ENCODE results near the gene COPS6.

Gene COPS6

DNA sequence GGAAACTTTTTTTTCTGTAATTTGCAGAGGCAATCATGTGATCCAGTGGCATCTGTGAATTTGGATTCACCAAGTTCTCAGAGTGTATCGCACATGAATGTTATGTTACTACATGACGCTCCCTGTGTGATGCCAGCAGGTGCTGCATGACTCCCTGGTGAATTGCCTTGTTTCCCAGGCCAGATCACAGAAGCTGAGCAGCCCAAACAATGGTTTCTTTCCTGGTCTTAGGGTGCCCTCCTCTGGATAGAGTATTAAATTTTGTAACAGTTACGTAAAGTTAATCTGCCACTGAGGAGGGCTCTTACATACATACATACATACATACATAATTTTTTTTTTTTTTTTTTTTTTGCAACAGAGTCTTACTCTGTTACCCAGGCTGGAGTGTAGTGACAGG is 35.6 kb upstream of the COPS6 start:
- H3K4me3 ChIP-seq (ENCODE audit: low read length), result no peak overlapping the region
- H3K36me3 ChIP-seq (replicated peaks; ENCODE audit: insufficient read depth, low read length), result no peaks in the 10 kb centered on the region
- H3F3A ChIP-seq (ENCODE audit: insufficient read depth, low read length), result no peaks in the 10 kb centered on the region
- TF ChIP-seq, protein P1, sequence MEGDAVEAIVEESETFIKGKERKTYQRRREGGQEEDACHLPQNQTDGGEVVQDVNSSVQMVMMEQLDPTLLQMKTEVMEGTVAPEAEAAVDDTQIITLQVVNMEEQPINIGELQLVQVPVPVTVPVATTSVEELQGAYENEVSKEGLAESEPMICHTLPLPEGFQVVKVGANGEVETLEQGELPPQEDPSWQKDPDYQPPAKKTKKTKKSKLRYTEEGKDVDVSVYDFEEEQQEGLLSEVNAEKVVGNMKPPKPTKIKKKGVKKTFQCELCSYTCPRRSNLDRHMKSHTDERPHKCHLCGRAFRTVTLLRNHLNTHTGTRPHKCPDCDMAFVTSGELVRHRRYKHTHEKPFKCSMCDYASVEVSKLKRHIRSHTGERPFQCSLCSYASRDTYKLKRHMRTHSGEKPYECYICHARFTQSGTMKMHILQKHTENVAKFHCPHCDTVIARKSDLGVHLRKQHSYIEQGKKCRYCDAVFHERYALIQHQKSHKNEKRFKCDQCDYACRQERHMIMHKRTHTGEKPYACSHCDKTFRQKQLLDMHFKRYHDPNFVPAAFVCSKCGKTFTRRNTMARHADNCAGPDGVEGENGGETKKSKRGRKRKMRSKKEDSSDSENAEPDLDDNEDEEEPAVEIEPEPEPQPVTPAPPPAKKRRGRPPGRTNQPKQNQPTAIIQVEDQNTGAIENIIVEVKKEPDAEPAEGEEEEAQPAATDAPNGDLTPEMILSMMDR (IDR thresholded peaks at IDR 0.05; ENCODE audit: low read length), result 0 out of 2 replicates have a peak, but pooled peaks have one; percentile 18
- TF ChIP-seq EZH2phosphoT487 (IDR thresholded peaks at IDR 0.05; ENCODE audit: low read length), result no peak
- no peaks in the 10 kb centered on the region for H3K9me2 ChIP-seq (replicated peaks; ENCODE audit: insufficient read depth, low read length)
- no peak overlapping the region for H3K4me2 ChIP-seq (ENCODE audit: low read depth, low read length)
- H3K27ac ChIP-seq (ENCODE audit: low read length), result no peak overlapping the region
- no peaks in the 10 kb centered on the region for H3K79me2 ChIP-seq (ENCODE audit: low read length)
- DNase-seq, result peak; percentile 41
- H3K27me3 ChIP-seq (replicated peaks; ENCODE audit: insufficient read depth, low read length), result no peaks in the 10 kb centered on the region
- no peak overlapping the region for H2AFZ ChIP-seq (ENCODE audit: low read length)
- H4K20me1 ChIP-seq (ENCODE audit: insufficient read depth, low read length), result no peaks in the 10 kb centered on the region
- H3K4me1 ChIP-seq (ENCODE audit: low read length), result peaks cover 3% of the 10 kb centered on the region; the same call in 1 of the 2 replicates
- H3K9ac ChIP-seq (ENCODE audit: low read length), result no peak overlapping the region
- H3K9me3 ChIP-seq (replicated peaks; ENCODE audit: insufficient read depth, low read length), result no peaks in the 10 kb centered on the region

DNA sequence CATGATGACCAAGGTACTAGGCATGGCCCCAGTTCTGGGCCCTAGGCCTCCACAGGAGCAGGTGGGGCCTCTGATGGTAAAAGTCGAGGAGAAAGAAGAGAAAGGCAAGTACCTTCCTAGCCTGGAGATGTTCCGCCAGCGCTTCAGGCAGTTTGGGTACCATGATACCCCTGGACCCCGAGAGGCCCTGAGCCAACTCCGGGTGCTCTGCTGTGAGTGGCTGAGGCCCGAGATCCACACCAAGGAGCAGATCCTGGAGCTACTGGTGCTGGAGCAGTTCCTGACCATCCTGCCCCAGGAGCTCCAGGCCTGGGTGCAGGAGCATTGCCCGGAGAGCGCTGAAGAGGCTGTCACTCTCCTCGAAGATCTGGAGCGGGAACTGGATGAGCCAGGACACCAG is 31.8 kb upstream of the COPS6 start:
- DNase-seq, result no peak
- Histone ChIP-seq H3K4me1 (ENCODE audit: low read length) (no peaks in the 10 kb centered on the region), H3K36me3 (replicated peaks; ENCODE audit: insufficient read depth, low read length) (no peaks in the 10 kb centered on the region), H3K27me3 (replicated peaks; ENCODE audit: insufficient read depth, low read length) (no peaks in the 10 kb centered on the region), H3K27ac (ENCODE audit: low read length) (no peak overlapping the region), H3F3A (ENCODE audit: insufficient read depth, low read length) (no peaks in the 10 kb centered on the region), H3K9me3 (replicated peaks; ENCODE audit: insufficient read depth, low read length) (no peaks in the 10 kb centered on the region), H3K9ac (ENCODE audit: low read length) (no peak overlapping the region), H3K4me2 (ENCODE audit: low read depth, low read length) (no peak overlapping the region), H3K4me3 (ENCODE audit: low read length) (no peak overlapping the region), H3K79me2 (ENCODE audit: low read length) (no peaks in the 10 kb centered on the region), H3K9me2 (replicated peaks; ENCODE audit: insufficient read depth, low read length) (no peaks in the 10 kb centered on the region), H2AFZ (ENCODE audit: low read length) (no peak overlapping the region), H4K20me1 (ENCODE audit: insufficient read depth, low read length) (no peaks in the 10 kb centered on the region)
- TF ChIP-seq EZH2phosphoT487 (IDR thresholded peaks at IDR 0.05; ENCODE audit: low read length) (no peak), EZH2 (optimal IDR thresholded peaks at IDR 0.05; ENCODE audit: low read depth, low read length) (no peak)
- TF ChIP-seq, protein P1 (IDR thresholded peaks at IDR 0.05; ENCODE audit: low read length), result no peak

DNA sequence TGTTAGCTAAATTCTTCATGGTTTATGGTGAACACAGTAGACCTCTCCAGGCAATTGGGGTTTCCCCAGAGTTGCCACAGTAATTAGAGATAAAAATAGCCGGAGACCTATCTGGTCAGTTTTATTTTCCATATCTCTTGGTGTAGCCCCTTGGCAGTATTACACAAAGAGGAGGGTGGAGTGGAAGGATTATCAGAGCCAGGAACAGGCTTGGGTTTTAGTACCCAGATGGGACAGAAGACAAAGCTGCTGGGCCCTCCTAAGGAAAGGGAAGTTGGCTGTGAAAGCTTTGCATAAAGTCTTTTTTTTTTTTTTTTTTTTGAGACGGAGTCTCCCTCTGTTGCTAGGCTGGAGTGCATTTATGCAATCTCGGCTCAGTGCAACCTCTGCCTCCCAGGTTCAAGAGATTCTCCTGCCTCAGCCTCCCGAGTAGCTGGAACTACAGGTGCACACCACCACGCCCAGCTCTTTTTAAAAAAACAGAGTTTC is 29.5 kb upstream of the COPS6 start:
- H3K27me3 ChIP-seq (replicated peaks; ENCODE audit: insufficient read depth, low read length), result no peaks in the 10 kb centered on the region
- H3K36me3 ChIP-seq (replicated peaks; ENCODE audit: insufficient read depth, low read length), result no peaks in the 10 kb centered on the region
- no peak overlapping the region for H3K4me3 ChIP-seq (ENCODE audit: low read length)
- H3K9ac ChIP-seq (ENCODE audit: low read length), result no peak overlapping the region
- no peaks in the 10 kb centered on the region for H3K9me3 ChIP-seq (replicated peaks; ENCODE audit: insufficient read depth, low read length)
- no peak overlapping the region for H3K4me2 ChIP-seq (ENCODE audit: low read depth, low read length)
- no peak overlapping the region for H2AFZ ChIP-seq (ENCODE audit: low read length)
- H3K4me1 ChIP-seq (ENCODE audit: low read length), result no peaks in the 10 kb centered on the region
- no peaks in the 10 kb centered on the region for H3F3A ChIP-seq (ENCODE audit: insufficient read depth, low read length)
- no peak overlapping the region for H3K27ac ChIP-seq (ENCODE audit: low read length)
- no peaks in the 10 kb centered on the region for H4K20me1 ChIP-seq (ENCODE audit: insufficient read depth, low read length)
- no peaks in the 10 kb centered on the region for H3K79me2 ChIP-seq (ENCODE audit: low read length)
- no peak for DNase-seq
- H3K9me2 ChIP-seq (replicated peaks; ENCODE audit: insufficient read depth, low read length), result no peaks in the 10 kb centered on the region
- TF ChIP-seq EZH2phosphoT487 (IDR thresholded peaks at IDR 0.05; ENCODE audit: low read length) (no peak), EZH2 (optimal IDR thresholded peaks at IDR 0.05; ENCODE audit: low read depth, low read length) (no peak)
- TF ChIP-seq, protein P1 (IDR thresholded peaks at IDR 0.05; ENCODE audit: low read length), result no peak

Measured in MM.1S (cell line).